DMS79 (cell line): ENCODE results near the gene CCDC194.
A peak's percentile ranks its signal among the peaks of the same experiment; 100 is the strongest.

Experiments
- DNase-seq: peaks from one replicate; lab custom pipeline; 2025; lab: John Stamatoyannopoulos, UW

CCDC194 gene, protein sequence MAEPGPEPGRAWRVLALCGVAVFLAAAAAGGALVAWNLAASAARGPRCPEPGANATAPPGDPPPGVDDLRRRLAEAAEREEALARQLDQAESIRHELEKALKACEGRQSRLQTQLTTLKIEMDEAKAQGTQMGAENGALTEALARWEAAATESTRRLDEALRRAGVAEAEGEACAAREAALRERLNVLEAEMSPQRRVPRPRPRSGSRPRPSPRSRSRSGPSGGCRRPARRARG

DNA sequence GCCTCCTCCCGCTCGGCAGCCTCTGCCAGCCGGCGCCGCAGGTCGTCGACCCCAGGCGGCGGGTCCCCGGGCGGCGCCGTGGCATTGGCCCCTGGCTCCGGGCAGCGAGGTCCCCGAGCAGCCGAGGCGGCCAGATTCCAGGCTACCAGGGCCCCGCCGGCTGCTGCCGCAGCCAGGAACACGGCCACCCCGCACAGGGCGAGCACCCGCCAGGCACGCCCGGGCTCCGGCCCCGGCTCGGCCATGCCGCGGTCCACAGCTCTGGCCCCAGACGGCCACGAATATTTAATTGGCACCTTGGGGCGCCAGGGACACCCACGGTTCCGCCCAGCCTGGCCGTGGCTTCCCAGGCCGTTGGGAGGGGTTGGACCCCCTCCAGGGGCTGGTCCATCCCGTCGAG is at the start of gene CCDC194:
TSS of gene CCDC194 (minus strand) at position 283 of the 400 bp plus-strand sequence. CDS start at position 245, 38 bp downstream.
- DNase-seq, result no peak

DNA sequence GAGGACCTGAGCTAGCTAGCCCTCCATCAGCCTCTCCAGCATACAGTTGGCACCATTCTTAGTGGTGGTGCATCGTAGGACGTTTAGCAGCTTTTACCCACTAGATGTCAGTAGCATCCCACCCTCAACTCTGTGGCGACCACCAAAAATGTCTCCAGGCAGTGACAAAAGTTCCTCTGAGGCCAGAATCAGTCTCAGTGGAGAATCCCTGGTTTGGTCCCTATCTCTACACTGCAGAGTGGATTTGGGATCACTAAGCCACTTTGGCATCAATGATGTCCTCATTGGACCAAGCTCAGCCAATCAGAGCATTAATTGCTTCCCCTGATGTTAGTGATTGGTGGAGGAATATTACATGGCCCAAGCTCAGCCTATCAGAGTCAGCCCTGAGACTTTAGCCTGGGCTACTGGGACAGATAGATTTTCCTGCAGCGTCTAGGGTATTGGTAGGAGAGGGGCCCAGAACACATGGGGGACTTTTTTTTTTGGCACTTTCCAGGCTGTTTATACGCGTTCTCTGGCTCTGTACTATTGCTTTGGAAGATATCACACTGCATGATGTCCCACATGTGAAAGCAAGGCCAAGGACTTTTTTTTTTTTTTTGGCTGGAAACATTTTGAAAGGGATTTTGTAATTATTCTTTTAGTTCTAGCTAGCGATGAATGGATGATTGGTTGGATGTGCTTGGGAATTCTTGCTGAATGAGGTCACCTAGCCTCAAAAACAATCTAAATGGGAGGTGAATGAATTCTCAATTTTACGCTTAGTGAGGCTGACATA is 47.4 kb upstream of the CCDC194 start:
- no peak for DNase-seq

DNA sequence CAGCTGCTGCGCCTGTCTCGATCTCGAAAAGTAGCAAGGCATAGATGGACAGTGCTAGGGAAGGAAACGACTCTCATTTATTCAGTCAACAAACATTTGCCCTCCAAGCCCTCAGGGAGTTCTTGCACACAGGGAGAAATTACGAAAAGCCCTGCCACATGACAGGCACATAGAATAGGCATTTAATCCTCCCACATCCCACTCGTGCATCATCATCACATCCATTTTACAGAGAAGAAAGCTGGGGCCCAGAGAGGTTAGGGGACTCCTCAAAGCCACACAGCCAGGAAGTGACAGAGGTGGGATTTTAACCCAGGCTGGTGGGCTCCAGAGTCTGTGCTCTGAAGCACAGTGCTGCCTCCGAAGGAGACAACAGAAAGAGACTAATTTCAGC is 42.9 kb upstream of the CCDC194 start:
- no peak for DNase-seq

DNA sequence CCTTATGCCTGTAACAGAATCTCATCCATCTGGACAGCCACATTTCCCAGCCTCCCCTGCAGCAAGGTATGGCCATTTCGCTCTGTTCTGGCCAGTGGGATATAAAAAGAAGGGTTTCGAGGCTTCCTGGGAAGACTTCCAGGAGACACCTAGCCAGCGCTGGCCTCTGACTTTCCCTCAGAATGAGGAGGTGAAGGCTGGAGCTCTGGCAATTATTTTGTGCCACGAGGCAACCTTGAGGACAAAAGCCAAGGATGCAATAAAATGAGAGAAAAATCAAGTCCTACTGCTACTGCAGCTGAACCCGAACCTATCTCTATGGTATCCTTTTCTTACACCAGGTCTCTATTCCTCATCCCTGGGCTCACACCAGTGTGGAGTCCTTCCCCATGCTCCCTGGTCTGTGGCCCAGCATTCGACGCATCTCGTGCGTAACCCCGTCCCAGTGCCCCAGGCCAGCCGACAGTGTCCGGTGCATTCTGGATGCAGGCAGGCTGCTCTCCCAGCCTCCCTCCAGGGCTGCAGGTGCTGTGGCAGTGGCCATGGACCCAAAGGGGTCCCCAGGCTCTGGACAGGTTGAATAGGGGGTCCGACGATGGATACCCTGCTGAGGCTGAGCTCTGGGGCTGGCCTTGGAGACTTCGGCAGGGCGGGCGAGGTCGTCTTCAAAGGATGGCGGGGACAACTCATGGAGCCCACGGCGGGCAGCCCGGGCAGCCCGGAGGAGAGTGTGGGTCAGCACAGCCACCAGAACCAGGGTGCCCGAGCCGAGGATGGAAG is 42.3 kb upstream of the CCDC194 start:
- DNase-seq, result no peak

DNA sequence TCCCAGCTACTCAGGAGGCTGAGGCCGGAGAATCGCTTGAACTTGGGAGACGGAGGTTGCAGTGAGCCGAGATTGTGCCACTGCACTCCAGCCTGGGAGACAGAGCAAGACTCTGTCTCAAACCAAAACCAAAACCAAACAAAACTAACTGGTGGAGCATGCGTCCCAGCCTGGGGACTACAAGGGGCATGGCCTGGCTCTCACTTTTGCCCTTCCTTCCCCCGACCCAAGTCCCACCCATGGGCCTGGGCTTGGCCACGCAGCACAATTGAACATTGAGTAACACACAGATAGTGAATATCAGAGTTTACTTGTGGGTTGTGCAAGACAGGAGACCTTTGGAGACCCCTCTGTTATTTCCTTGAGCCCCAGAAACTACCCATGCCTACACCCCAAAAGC is 41.2 kb upstream of the CCDC194 start:
- DNase-seq, result no peak

DNA sequence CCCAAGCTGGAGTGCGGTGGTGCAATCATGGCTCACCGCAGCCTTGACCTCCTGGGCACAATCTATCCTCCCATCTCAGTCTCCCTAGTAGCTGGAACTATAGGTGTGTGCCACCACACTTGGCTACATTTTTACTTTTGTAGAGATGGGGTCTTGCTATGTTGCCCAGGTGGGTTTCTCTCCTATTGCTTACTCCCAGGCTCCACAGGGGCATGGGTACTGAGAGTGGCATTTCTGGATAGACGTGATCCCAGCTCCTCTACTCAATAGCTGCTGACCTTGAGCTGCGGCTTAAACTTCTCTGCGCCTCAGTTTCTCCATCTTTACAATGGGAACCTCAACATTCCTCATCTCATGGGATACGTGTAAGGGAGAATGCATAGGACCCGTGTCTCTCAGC is 37.4 kb upstream of the CCDC194 start:
- no peak for DNase-seq

DNA sequence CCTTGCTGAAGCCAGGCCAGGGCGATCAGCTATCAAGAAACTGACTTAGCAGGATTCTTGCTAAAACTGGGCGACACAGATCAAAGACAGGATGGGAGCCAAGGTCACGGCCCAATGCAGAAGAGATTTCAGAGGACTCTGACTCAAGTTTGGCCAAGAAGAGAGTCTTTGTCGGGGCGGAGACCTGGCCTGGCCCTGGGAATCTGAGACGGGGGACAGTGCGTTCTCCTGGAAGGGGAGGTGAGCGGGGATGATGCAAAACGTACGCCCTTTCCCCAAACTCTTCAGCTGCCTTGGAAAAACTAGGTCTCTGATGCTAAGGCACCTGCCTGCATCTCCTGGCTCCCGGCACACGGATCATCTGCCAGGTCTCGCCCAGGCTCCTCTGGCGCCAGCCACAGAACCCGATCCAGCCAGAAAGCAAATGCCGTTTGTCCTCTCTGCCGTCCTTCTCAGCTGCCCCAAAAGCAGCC is 35.7 kb upstream of the CCDC194 start:
- no peak for DNase-seq

DNA sequence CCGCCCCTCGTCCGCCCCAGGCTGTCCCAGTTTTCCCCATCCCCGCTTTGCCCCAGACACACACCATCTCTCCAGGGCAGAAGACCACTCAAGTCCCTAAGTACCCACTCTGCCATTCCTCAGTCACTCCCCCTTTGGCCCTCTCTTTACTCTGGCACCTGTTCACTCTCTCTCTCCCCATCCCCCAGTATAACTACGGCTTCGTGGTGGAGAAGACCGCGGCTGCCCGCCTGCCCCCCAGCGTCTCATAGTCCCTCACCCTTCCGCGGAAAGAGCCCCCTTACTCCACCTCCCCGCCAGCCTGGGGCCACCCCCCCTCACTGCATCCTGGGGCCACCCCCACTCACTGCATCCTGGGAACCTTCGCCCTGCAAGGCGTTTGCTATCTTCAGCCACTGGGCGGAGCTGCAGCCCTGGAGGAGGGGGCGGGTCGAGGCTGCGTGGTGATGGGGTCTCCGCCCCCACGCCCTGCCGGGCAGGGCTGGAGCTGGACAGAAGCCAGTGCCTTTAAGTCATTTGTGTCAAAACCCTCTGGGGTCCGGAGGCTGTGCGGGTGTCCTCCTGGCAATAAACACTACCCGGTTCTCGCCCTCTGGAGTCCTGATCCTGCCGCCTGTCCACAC is 30.9 kb upstream of the CCDC194 start:
- DNase-seq, result no peak

DNA sequence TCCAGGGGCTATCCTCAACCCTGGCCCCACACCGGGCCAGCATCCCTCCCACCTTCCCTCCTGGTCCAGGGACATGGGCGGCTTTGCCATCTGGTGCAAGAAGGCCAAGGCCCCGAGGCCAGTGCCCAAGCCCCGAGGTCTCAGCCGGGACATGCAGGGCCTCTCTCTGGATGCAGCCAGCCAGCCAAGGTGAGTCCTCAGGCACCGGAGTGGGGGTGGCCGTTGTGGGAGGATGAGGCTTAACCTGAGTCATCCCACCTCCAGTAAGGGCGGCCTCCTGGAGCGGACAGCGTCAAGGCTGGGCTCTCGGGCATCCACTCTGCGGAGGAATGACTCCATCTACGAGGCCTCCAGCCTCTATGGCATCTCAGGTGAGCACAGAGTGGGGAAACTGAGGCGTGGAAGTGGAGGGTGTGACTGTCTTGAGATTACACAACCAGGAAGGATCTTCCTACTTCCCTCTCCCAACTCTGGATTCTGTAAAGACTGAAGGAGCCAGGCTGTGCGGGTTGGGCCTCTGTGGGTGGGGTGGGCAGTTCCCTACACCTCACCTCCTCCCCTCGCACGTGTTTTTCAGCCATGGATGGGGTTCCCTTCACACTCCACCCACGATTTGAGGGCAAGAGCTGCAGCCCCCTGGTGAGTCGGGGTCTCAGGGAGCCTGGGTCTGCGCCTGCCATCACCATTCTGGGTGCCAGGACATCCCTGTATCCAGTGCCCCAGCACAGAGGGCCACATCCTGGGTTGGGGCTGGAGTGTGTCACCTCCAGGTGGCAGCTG is 29.6 kb upstream of the CCDC194 start:
- DNase-seq, result no peak

- no peak for DNase-seq
These were observed 27.9 kb upstream of the CCDC194 start for GRCh38 chr19:17421942-17422341.

- DNase-seq, result no peak
These were observed 26.5 kb upstream of the CCDC194 start for GRCh38 chr19:17420475-17420924.

- DNase-seq, result peak; percentile 98
These were observed 25.9 kb upstream of the CCDC194 start, which contains the start of gene MVB12A for GRCh38 chr19:17419621-17420474. Gene MVB12A, plus strand, starts transcription at chr19:17420047. Its CDS starts 89 bp downstream, at chr19:17420136.

DNA sequence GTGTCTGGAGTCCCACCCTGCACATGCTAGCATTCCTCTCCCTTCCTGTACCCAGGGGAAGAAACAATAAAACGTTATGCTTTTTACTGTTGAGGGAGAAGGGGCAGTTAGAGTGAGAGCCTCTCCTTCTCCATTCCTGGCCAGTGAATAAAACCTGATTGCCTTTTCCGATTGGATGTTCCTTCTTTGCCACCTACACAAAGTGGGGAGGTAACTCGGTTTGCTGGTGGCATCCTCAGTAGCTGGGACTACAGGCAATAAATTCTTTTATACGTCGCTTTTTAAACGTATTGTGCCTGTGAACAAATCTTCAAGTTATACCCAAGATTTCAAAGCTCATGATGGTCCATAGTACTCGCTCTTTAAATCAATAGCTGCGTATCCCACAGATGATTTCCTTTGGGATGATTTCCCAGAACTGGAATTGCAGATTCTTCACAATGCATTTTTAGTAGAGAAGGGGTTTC is 25.2 kb upstream of the CCDC194 start:
- DNase-seq, result no peak

GRCh38 chr19:17418710-17419109 is 24.7 kb upstream of the CCDC194 start:
- no peak for DNase-seq

DNA sequence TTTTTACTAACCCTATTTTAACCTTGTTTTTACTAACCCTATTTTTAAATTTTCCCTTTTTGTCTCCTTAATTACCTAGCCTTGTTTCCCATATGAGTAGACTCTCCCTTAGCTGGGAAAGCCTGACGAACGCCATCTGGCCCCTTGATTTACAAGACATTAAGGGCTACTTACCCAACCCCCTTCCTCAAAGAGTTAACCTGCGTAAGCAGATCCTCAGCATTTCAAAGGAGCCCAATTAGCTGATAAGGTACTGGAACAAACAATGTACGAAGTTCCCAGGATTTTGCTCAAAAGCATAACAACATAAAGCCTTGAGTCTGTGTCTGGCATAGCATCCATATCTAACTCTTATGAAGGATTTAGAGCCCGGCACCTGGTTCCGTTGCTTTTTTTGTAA is 21.1 kb upstream of the CCDC194 start:
- DNase-seq, result no peak

GRCh38 chr19:17414097-17414496 is 20.1 kb upstream of the CCDC194 start:
- DNase-seq, result no peak

- no peak for DNase-seq
These were observed 17.8 kb upstream of the CCDC194 start for GRCh38 chr19:17411801-17412200.

DNA sequence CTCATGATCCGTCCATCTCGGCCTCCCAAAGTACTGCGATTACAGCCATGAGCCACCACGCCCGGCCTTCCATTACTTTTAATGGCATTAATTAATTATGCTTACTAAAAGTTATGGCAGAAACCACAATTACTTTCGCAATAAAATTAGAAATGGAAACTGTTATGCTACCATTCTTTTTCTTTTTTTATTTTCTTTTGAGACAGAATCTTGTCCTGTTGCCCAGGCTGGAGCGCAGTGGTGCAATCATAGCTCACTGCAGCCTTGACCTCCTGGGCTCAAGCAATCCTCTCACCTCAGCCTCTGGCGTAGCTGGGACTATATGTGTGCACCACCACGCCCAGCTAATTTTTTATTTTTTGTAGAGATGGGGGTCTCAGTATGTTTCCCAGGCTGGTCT is 16.0 kb upstream of the CCDC194 start:
- no peak for DNase-seq

- no peak for DNase-seq
These were observed 12.8 kb upstream of the CCDC194 start for GRCh38 chr19:17406887-17407196.
